Sigmoid colon (tissue), 7 donors: ENCODE measurements around the gene BPTF. TPM values are rescaled to one million over a fixed set of nuclear protein-coding genes. Genes with fewer than 3 reads are reported as not detected.
A peak's percentile ranks its signal among the peaks of the same experiment; 100 is the strongest.

Experiments
- DNase-seq: peaks from one replicate; pipeline ENCODE4 v3.0.0-alpha.2; 2019
- H3K27ac ChIP-seq, 4 donors: fragments of 200-600 bp; sonication (generic); one replicate each; pipeline ENCODE4 v1.5.1; 2016 to 2019; ENCODE audit warnings: mild to moderate bottlenecking in 1 of 4
- H3K27me3 ChIP-seq, 3 donors: fragments of 200-600 bp; sonication (generic); one replicate each; pipeline ENCODE4 v1.5.1; 2019; ENCODE audit warnings: mild to moderate bottlenecking in 1 of 3
- H3K36me3 ChIP-seq, 4 donors: fragments of 200-600 bp; sonication (generic); one replicate each; pipeline ENCODE4 v1.5.1; 2016 to 2019
- H3K4me1 ChIP-seq, 4 donors: fragments of 200-600 bp; sonication (generic); one replicate each; pipeline ENCODE4 v1.5.1; 2017 to 2019
- H3K4me3 ChIP-seq, 4 donors: fragments of 200-600 bp; sonication (generic); one replicate each; pipeline ENCODE4 v1.5.1; 2017 to 2019; ENCODE audit warnings: mild to moderate bottlenecking in 2 of 4, moderate library complexity in 1 of 4
- H3K9me3 ChIP-seq, 4 donors: fragments of 200-600 bp in 3 of 4; sonication (generic) in 3 of 4; one replicate each; pipeline versions ENCODE4 v1.5.1 to v1.6.1; 2013 to 2019
- CTCF ChIP-seq, 4 experiments: fragments of 450-650 bp in 3 of 4; fragments of 200-600 bp in 1 of 4; IDR thresholded peaks; one replicate each; pipeline ENCODE4 v1.5.1; 2016 to 2019; ENCODE audit warnings: antibody characterized with exemption in 4 of 4, mild to moderate bottlenecking in 3 of 4, moderate library complexity in 2 of 4
- EP300 ChIP-seq, 4 donors: sonication (generic); formaldehyde crosslinking; IDR thresholded peaks; one replicate each; pipeline ENCODE4 v1.6.1; 2017; ENCODE audit warnings: antibody characterized with exemption in 4 of 4
- POLR2A ChIP-seq, 2 donors: fragments of 450-650 bp; IDR thresholded peaks; one replicate each; pipeline ENCODE4 v1.6.1; 2016; ENCODE audit warnings: antibody characterized with exemption in 2 of 2, mild to moderate bottlenecking in 2 of 2, moderate library complexity in 2 of 2
- POLR2AphosphoS5 ChIP-seq, 4 donors: sonication (generic); formaldehyde crosslinking; IDR thresholded peaks; one replicate each; pipeline ENCODE4 v1.6.1; 2017; ENCODE audit warnings: antibody characterized with exemption in 4 of 4
- WGBS, 2 donors: extraction: QIAGEN DNeasy Blood & Tissue Kit; methylation state at CpG; one replicate each; pipeline ENCODE4 v1.1.7; 2013; 5-methylcytosine and 5-hydroxymethylcytosine counted together
- intact Hi-C: fragments of 100-400 bp; cut with DNase I; formaldehyde crosslinking; loops from one replicate; pipeline ENCODE4 v1.15.1; 2023
- polyA plus RNA-seq, 3 donors: library from polyadenylated mRNA; stranded (reverse); fragments of 200-250 nt; gene quantifications; one replicate each; pipeline ENCODE4 v1.2.3, GENCODE V29; 2013
- total RNA-seq, 4 donors: library from RNA; depleted of rRNA; stranded (reverse); fragments of >200 nt; gene quantifications; one replicate each; pipeline ENCODE4 v1.1.0, GENCODE V29; 2016
- donor health status: healthy with polysubstance abuse.
- donor health status: Bipolar disorder and iron deficiency.
- donor health status: healthy.

The BPTF gene, protein sequence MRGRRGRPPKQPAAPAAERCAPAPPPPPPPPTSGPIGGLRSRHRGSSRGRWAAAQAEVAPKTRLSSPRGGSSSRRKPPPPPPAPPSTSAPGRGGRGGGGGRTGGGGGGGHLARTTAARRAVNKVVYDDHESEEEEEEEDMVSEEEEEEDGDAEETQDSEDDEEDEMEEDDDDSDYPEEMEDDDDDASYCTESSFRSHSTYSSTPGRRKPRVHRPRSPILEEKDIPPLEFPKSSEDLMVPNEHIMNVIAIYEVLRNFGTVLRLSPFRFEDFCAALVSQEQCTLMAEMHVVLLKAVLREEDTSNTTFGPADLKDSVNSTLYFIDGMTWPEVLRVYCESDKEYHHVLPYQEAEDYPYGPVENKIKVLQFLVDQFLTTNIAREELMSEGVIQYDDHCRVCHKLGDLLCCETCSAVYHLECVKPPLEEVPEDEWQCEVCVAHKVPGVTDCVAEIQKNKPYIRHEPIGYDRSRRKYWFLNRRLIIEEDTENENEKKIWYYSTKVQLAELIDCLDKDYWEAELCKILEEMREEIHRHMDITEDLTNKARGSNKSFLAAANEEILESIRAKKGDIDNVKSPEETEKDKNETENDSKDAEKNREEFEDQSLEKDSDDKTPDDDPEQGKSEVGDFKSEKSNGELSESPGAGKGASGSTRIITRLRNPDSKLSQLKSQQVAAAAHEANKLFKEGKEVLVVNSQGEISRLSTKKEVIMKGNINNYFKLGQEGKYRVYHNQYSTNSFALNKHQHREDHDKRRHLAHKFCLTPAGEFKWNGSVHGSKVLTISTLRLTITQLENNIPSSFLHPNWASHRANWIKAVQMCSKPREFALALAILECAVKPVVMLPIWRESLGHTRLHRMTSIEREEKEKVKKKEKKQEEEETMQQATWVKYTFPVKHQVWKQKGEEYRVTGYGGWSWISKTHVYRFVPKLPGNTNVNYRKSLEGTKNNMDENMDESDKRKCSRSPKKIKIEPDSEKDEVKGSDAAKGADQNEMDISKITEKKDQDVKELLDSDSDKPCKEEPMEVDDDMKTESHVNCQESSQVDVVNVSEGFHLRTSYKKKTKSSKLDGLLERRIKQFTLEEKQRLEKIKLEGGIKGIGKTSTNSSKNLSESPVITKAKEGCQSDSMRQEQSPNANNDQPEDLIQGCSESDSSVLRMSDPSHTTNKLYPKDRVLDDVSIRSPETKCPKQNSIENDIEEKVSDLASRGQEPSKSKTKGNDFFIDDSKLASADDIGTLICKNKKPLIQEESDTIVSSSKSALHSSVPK (N-terminal part only)
- total RNA-seq (10 to 100 TPM; 64.6 to 91.1 (median 82.8) TPM), polyA plus RNA-seq (10 to 100 TPM in 1 of 3 donors, 1 to 10 TPM in 2; 8.4 to 30.8 (median 8.8) TPM)

DNA sequence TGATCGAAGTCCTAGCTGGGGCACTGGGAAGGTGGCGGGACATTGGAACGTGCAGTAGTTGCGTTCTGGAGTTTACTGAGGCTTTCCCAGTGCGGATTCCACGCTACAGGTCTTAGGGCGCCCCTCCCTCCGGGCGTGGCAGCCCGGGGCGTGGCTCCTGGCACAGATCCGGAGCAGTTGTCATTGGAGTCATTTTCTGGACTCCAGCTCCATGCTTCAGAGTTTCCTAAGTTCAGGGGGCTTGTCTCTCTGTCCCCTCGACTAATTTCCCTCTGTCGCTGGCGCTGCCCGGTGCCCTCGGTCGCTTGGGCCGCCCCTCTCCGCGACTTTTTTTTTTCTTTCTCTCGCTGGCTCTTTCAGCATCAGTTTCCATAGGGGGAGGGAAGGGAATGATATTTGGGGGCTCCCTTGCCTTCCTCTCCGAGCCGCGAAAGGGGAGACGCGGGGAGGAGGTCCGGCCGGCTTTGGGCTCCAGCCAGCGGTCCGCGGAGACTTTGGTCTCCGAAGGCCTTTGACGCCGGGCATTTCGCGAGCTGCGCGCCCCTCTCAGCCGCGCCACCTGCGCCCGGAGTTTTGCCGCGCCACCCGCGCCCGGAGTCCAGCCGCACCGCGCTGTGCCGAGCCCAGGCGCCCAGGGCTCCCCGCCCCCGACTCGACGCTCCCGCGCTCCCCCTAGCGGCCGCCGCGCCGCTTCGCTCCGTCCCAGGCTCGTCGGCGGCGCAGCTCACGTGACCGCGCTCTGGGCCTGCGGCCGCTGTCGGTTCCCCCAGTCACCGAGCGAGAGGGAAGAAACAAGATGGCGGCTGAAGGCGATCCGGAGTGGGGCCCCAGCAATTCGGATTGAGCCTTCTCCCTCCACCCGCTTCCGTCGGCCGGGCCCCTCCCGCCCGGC, at the start of gene BPTF:
Gene BPTF (plus strand): TSS at position 769 of the 892 bp plus-strand sequence. CDS start 222 bp downstream, outside the sequence.
- intact Hi-C loops: loop anchor here (1.0 kb wide), 1 partner anchor 108 kb away; the partner anchor contains the start of gene NOL11

GRCh38 chr17:67779098-67779672, 46.1 kb upstream of the BPTF start:
- Histone ChIP-seq H3K9me3 (no peaks in the 10 kb centered on the region), H3K4me3 (no peak overlapping the region), H3K27ac (no peak overlapping the region), H3K27me3 (no peaks in the 10 kb centered on the region), H3K4me1 (peaks cover 0 to 4% (median 0%) of the 10 kb centered on the region in 4 donors), H3K36me3 (no peaks in the 10 kb centered on the region)
- WGBS, 2 donors: 18 to 57% methylated on average over 13 of the region's 13 CpGs
- peak; percentile 68 for DNase-seq
- TF ChIP-seq POLR2AphosphoS5 (IDR thresholded peaks at IDR 0.05) (no peak), POLR2A (IDR thresholded peaks at IDR 0.05) (no peak), EP300 (IDR thresholded peaks at IDR 0.05) (no peak), CTCF (IDR thresholded peaks at IDR 0.05) (peak in 2 of 4 experiments; percentile 13 to 29)
- intact Hi-C loops: no loop called here

More for the DNA sequence above, at the start of gene BPTF:
- no peaks in the 10 kb centered on the region for H3K27me3 ChIP-seq
- H3K9me3 ChIP-seq: no peaks in the 10 kb centered on the region
- TF ChIP-seq EP300 (IDR thresholded peaks at IDR 0.05): no peak
- peak; percentile 36 to 95 (median 48) for TF ChIP-seq CTCF (IDR thresholded peaks at IDR 0.05)
- no peak for TF ChIP-seq POLR2A (IDR thresholded peaks at IDR 0.05)
- TF ChIP-seq POLR2AphosphoS5 (IDR thresholded peaks at IDR 0.05): peak; percentile 59 to 85 (median 81)
- peaks cover 0 to 41% (median 34%) of the 10 kb centered on the region in 4 donors for H3K4me1 ChIP-seq
- H3K4me3 ChIP-seq: peak within 1 kb of the TSS; percentile 76 to 88 (median 82)
- H3K27ac ChIP-seq: peak within 1 kb of the TSS; percentile 92 to 98 (median 96)
- WGBS, 2 donors: 1% methylated on average over 88 of the region's 88 CpGs
- no peaks in the 10 kb centered on the region for H3K36me3 ChIP-seq
- DNase-seq: peak; percentile 95

- intact Hi-C loops: no loop called here
- Histone ChIP-seq H3K9me3 (no peaks in the 10 kb centered on the region), H3K27me3 (no peaks in the 10 kb centered on the region), H3K27ac (no peak overlapping the region), H3K4me1 (no peaks in the 10 kb centered on the region), H3K36me3 (no peaks in the 10 kb centered on the region), H3K4me3 (no peak overlapping the region)
- TF ChIP-seq CTCF (IDR thresholded peaks at IDR 0.05): no peak
- TF ChIP-seq EP300 (IDR thresholded peaks at IDR 0.05): no peak
- WGBS, 2 donors: 42% methylated on average over 10 of the region's 10 CpGs
- DNase-seq: no peak
These were observed 40.8 kb upstream of the BPTF start for GRCh38 chr17:67784364-67785121.
